Measurements from ENCODE around the gene HELZ2. TPM values are rescaled to one million over a fixed set of nuclear protein-coding genes. Genes with fewer than 3 reads are reported as not detected.

HELZ2 gene
- total RNA-seq, 4 donors from 2014 or later = 24.3 to 45.5 (median 36.0) TPM

GRCh38 chr20:63552481-63553249, 21.4 kb downstream of the HELZ2 start:
- no peak overlapping the region for H3K4me3 ChIP-seq (replicated peaks in 1 of 3)
- intact Hi-C loops (cut with DNase I) = no loop called here

GRCh38 chr20:63551068-63551467, 23.0 kb downstream of the HELZ2 start:
- no peak for DNase-seq
- H3K27ac ChIP-seq = no peak overlapping the region
- 53 to 59% methylated on average over 8 to 9 of the region's 9 CpGs for WGBS, 2 donors
- no peak overlapping the region for H3K4me3 ChIP-seq (replicated peaks in 1 of 3)
- no peaks in the 10 kb centered on the region for H3K9me3 ChIP-seq
- intact Hi-C loops (cut with DNase I) = no loop called here
- no peaks in the 10 kb centered on the region for H3K27me3 ChIP-seq
- H3K36me3 ChIP-seq = no peaks in the 10 kb centered on the region
- TF ChIP-seq, protein P1, sequence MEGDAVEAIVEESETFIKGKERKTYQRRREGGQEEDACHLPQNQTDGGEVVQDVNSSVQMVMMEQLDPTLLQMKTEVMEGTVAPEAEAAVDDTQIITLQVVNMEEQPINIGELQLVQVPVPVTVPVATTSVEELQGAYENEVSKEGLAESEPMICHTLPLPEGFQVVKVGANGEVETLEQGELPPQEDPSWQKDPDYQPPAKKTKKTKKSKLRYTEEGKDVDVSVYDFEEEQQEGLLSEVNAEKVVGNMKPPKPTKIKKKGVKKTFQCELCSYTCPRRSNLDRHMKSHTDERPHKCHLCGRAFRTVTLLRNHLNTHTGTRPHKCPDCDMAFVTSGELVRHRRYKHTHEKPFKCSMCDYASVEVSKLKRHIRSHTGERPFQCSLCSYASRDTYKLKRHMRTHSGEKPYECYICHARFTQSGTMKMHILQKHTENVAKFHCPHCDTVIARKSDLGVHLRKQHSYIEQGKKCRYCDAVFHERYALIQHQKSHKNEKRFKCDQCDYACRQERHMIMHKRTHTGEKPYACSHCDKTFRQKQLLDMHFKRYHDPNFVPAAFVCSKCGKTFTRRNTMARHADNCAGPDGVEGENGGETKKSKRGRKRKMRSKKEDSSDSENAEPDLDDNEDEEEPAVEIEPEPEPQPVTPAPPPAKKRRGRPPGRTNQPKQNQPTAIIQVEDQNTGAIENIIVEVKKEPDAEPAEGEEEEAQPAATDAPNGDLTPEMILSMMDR (IDR thresholded peaks at IDR 0.05) = no peak
- TF ChIP-seq POLR2A (IDR thresholded peaks at IDR 0.05) = no peak
- peaks cover 9 to 13% of the 10 kb centered on the region in 2 donors for H3K4me1 ChIP-seq

More at GRCh38 chr20:63552481-63553249, 21.4 kb downstream of the HELZ2 start:
- H3K36me3 ChIP-seq = no peaks in the 10 kb centered on the region
- TF ChIP-seq, protein P1 (IDR thresholded peaks at IDR 0.05) = no peak
- TF ChIP-seq POLR2A (IDR thresholded peaks at IDR 0.05) = no peak
- H3K9me3 ChIP-seq = no peaks in the 10 kb centered on the region
- H3K27ac ChIP-seq = no peak overlapping the region
- 41 to 45% methylated on average over 13 to 15 of the region's 15 CpGs for WGBS, 2 donors
- no peaks in the 10 kb centered on the region for H3K27me3 ChIP-seq
- peaks cover 9 to 13% of the 10 kb centered on the region in 2 donors for H3K4me1 ChIP-seq
- no peak for DNase-seq

DNA sequence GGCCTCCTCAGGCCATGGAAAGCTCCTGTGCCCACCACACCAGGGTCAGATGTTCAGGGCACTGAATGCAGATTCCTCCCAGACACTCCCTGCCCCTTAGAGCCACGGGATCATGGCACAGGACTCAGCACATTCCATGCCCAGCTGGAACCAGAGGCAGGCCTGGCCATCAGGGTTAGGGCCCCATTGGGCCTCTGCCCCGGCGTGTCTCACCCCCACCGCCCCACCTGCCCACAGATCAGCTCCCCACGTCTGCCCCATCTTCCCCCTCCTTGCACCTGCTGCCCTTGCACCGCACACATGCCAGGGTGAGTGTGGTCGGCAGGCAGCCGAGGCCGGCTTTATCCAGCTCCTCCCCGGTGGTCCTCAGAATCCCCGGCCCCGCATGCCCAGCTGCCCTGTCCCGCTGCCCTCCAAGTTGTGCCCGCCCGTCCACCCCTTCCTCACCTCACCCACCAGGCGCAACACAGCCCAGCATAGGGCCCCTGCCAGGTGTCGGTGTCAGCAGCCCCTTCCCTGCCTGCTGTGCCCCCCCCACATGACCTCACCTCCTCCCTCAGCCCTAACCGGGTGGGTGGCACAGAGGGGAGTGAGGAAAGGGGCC, 24.3 kb downstream of the HELZ2 start:
- Histone ChIP-seq H3K4me3 (replicated peaks in 1 of 3) (no peak overlapping the region), H3K27ac (no peak overlapping the region), H3K27me3 (no peaks in the 10 kb centered on the region), H3K9me3 (no peaks in the 10 kb centered on the region), H3K36me3 (no peaks in the 10 kb centered on the region), H3K4me1 (peaks cover 9 to 13% of the 10 kb centered on the region in 2 donors)
- intact Hi-C loops (cut with DNase I) = no loop called here
- TF ChIP-seq, protein P1 (IDR thresholded peaks at IDR 0.05) = no peak
- TF ChIP-seq POLR2A (IDR thresholded peaks at IDR 0.05) = no peak
- no peak for DNase-seq
- 91 to 93% methylated on average over 17 to 18 of the region's 18 CpGs for WGBS, 2 donors

GRCh38 chr20:63549019-63549418, 25.0 kb downstream of the HELZ2 start:
- no peak overlapping the region for H3K27ac ChIP-seq
- H3K4me3 ChIP-seq (replicated peaks in 1 of 3) = no peak overlapping the region
- TF ChIP-seq, protein P1 (IDR thresholded peaks at IDR 0.05) = no peak
- TF ChIP-seq POLR2A (IDR thresholded peaks at IDR 0.05) = no peak
- no peaks in the 10 kb centered on the region for H3K27me3 ChIP-seq
- intact Hi-C loops (cut with DNase I) = no loop called here
- no peak for DNase-seq
- H3K9me3 ChIP-seq = no peaks in the 10 kb centered on the region
- WGBS, 2 donors = 31 to 32% methylated on average over 6 to 22 of the region's 25 CpGs
- no peaks in the 10 kb centered on the region for H3K36me3 ChIP-seq
- peaks cover 4 to 8% of the 10 kb centered on the region in 2 donors for H3K4me1 ChIP-seq

GRCh38 chr20:63548542-63548941, 25.5 kb downstream of the HELZ2 start:
- H3K27me3 ChIP-seq = no peaks in the 10 kb centered on the region
- peaks cover 0 to 5% of the 10 kb centered on the region in 2 donors for H3K4me1 ChIP-seq
- TF ChIP-seq, protein P1 (IDR thresholded peaks at IDR 0.05) = no peak
- TF ChIP-seq POLR2A (IDR thresholded peaks at IDR 0.05) = no peak
- WGBS, 2 donors = 46 to 60% methylated on average over 8 of the region's 11 CpGs
- H3K27ac ChIP-seq = no peak overlapping the region
- no peak for DNase-seq
- intact Hi-C loops (cut with DNase I) = no loop called here
- no peaks in the 10 kb centered on the region for H3K36me3 ChIP-seq
- H3K9me3 ChIP-seq = no peaks in the 10 kb centered on the region
- no peak overlapping the region for H3K4me3 ChIP-seq (replicated peaks in 1 of 3)
